GM12878 (cell line): ENCODE data around the gene CCDC18.

Experiments
- CTCF ChIP-seq, 3 experiments: IDR thresholded peaks in 2 of 3; conservative IDR thresholded peaks in 1 of 3; 2 replicates each; pipeline ENCODE4 v1.5.1; 2011; ENCODE audit warnings: low read depth in 3 of 3, low read length in 3 of 3, mild to moderate bottlenecking in 3 of 3, control low read depth in 2 of 3, moderate library complexity in 2 of 3, inconsistent platforms in 1 of 3, mixed read lengths in 1 of 3; ENCODE audit not compliant: control insufficient read depth in 2 of 3, insufficient read depth in 1 of 3; ENCODE audit errors: extremely low read depth in 1 of 3
- EP300 ChIP-seq, 2 experiments: fragments of 150-350 bp in 1 of 2; IDR thresholded peaks; 2 replicates each; pipeline ENCODE4 v1.6.1; 2011 to 2012; ENCODE audit warnings: low read depth in 2 of 2, low read length in 2 of 2, borderline replicate concordance in 1 of 2, improper control_type of control experiment in 1 of 2, inconsistent platforms in 1 of 2; ENCODE audit not compliant: control insufficient read depth in 1 of 2
- ETV6 ChIP-seq, 2 experiments: fragments of 450-650 bp in 1 of 2; IDR thresholded peaks in 1 of 2; conservative IDR thresholded peaks in 1 of 2; 2 replicates each; pipeline ENCODE4 v1.6.1; 2014; ENCODE audit warnings: antibody characterized with exemption in 1 of 2, borderline replicate concordance in 1 of 2, low read depth in 1 of 2, mild to moderate bottlenecking in 1 of 2, moderate library complexity in 1 of 2
- FOXK2 ChIP-seq: fragments of 450-650 bp; IDR thresholded peaks from 2 replicates; pipeline ENCODE4 v1.6.1; 2017; ENCODE audit warnings: mild to moderate bottlenecking, moderate library complexity
- HDAC6 ChIP-seq: fragments of 200-600 bp; sonication (generic); IDR thresholded peaks from one replicate; pipeline ENCODE4 v1.8.0; 2017; ENCODE audit warnings: antibody characterized with exemption; ENCODE audit not compliant: unreplicated experiment
- PAX8 ChIP-seq: fragments of 450-650 bp; IDR thresholded peaks from 2 replicates; pipeline ENCODE4 v1.6.1; 2017; ENCODE audit warnings: mild to moderate bottlenecking, moderate library complexity
- POLR2A ChIP-seq: IDR thresholded peaks from 2 replicates; pipeline ENCODE4 v1.6.1; 2011; ENCODE audit warnings: low read depth, mild to moderate bottlenecking, low read length
- RAD21 ChIP-seq: IDR thresholded peaks from 2 replicates; pipeline ENCODE4 v1.6.1; 2011; ENCODE audit warnings: mild to moderate bottlenecking, low read depth, low read length, moderate library complexity; ENCODE audit not compliant: insufficient read depth
- SPI1 ChIP-seq: IDR thresholded peaks from 2 replicates; pipeline ENCODE4 v1.6.1; 2011; ENCODE audit warnings: low read depth, mild to moderate bottlenecking, low read length, moderate library complexity, borderline replicate concordance; ENCODE audit not compliant: insufficient read depth
- STAT3 ChIP-seq: IDR thresholded peaks from 2 replicates; pipeline ENCODE4 v1.6.1; 2011; ENCODE audit warnings: low read depth, low read length, improper control_type of control experiment
- ZZZ3 ChIP-seq: IDR thresholded peaks from 2 replicates; pipeline ENCODE4 v1.6.1; 2011; ENCODE audit warnings: low read depth; ENCODE audit not compliant: control insufficient read depth, insufficient read length
- TF ChIP-seq, protein P1 (sequence below): IDR thresholded peaks from 2 replicates; pipeline ENCODE4 v1.6.1; 2012; ENCODE audit warnings: mild to moderate bottlenecking, low read depth, low read length
- TF ChIP-seq, protein P2 (sequence below): fragments of 450-650 bp; IDR thresholded peaks from 2 replicates; pipeline ENCODE4 v1.6.1; 2017; ENCODE audit warnings: mild to moderate bottlenecking

GRCh38 chr1:93152835-93153234 is 27.7 kb upstream of the CCDC18 start:
- TF ChIP-seq ETV6 (conservative IDR thresholded peaks at IDR 0.05 in 1 of 2, IDR thresholded peaks at IDR 0.05 in 1 of 2; ENCODE audit: borderline replicate concordance in 1 of 2, low read depth in 1 of 2) (no peak), RAD21 (no peak), CTCF (IDR thresholded peaks at IDR 0.05 in 2 of 3, conservative IDR thresholded peaks at IDR 0.05 in 1 of 3; ENCODE audit: control insufficient read depth in 2 of 3, extremely low read depth in 1 of 3, insufficient read depth in 1 of 3, low read depth in 3 of 3, low read length in 3 of 3) (no peak), POLR2A (no peak), FOXK2 (no peak), EP300 (IDR thresholded peaks at IDR 0.05; ENCODE audit: borderline replicate concordance in 1 of 2, control insufficient read depth in 1 of 2, low read depth in 2 of 2, low read length in 2 of 2) (no peak), SPI1 (no peak), ZZZ3 (no peak), HDAC6 (no peak), PAX8 (no peak), STAT3 (no peak)
- TF ChIP-seq, protein P1, sequence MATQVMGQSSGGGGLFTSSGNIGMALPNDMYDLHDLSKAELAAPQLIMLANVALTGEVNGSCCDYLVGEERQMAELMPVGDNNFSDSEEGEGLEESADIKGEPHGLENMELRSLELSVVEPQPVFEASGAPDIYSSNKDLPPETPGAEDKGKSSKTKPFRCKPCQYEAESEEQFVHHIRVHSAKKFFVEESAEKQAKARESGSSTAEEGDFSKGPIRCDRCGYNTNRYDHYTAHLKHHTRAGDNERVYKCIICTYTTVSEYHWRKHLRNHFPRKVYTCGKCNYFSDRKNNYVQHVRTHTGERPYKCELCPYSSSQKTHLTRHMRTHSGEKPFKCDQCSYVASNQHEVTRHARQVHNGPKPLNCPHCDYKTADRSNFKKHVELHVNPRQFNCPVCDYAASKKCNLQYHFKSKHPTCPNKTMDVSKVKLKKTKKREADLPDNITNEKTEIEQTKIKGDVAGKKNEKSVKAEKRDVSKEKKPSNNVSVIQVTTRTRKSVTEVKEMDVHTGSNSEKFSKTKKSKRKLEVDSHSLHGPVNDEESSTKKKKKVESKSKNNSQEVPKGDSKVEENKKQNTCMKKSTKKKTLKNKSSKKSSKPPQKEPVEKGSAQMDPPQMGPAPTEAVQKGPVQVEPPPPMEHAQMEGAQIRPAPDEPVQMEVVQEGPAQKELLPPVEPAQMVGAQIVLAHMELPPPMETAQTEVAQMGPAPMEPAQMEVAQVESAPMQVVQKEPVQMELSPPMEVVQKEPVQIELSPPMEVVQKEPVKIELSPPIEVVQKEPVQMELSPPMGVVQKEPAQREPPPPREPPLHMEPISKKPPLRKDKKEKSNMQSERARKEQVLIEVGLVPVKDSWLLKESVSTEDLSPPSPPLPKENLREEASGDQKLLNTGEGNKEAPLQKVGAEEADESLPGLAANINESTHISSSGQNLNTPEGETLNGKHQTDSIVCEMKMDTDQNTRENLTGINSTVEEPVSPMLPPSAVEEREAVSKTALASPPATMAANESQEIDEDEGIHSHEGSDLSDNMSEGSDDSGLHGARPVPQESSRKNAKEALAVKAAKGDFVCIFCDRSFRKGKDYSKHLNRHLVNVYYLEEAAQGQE = no peak
- TF ChIP-seq, protein P2, sequence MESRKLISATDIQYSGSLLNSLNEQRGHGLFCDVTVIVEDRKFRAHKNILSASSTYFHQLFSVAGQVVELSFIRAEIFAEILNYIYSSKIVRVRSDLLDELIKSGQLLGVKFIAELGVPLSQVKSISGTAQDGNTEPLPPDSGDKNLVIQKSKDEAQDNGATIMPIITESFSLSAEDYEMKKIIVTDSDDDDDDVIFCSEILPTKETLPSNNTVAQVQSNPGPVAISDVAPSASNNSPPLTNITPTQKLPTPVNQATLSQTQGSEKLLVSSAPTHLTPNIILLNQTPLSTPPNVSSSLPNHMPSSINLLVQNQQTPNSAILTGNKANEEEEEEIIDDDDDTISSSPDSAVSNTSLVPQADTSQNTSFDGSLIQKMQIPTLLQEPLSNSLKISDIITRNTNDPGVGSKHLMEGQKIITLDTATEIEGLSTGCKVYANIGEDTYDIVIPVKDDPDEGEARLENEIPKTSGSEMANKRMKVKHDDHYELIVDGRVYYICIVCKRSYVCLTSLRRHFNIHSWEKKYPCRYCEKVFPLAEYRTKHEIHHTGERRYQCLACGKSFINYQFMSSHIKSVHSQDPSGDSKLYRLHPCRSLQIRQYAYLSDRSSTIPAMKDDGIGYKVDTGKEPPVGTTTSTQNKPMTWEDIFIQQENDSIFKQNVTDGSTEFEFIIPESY = no peak
